ENCODE results near the gene OR13C9. TPM values are rescaled to one million over a fixed set of nuclear protein-coding genes. Genes with fewer than 3 reads are reported as not detected.
"Not testable (repeated sequence)": the region's sequence is repeated elsewhere in the genome, so short reads cannot be mapped to it uniquely, and the experiment has no call there.

Gene OR13C9
- total RNA-seq, 2 donors from 2014 or later: not detected

DNA sequence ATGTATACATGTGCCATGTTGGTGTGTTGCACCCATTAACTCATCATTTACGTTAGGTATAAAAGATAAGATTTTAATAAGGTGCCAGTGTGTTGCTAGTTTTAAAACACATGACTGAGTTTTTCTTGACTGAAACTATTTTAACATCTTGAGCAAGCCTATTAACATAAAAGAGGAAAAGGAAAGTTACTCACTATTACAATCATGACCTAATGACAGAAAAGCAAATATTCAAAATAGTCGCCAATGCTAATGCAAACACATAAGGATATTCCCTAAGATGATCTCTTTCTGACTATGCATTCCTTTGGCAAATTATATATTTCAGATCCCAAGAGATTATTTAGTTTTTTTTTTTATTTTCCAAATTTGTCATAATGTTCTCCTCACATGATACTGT, 6.8 kb downstream of the OR13C9 start:
- H3K9me3 ChIP-seq: no peaks in the 10 kb centered on the region
- intact Hi-C loops (cut with DNase I): no loop called here
- no peak overlapping the region for H3K27ac ChIP-seq
- H3K4me1 ChIP-seq: no peaks in the 10 kb centered on the region
- no peaks in the 10 kb centered on the region for H3K27me3 ChIP-seq
- no peak overlapping the region for H3K9ac ChIP-seq (ENCODE audit: low read depth in 2 of 2, low read length in 2 of 2)
- H3K36me3 ChIP-seq: no peaks in the 10 kb centered on the region
- DNase-seq: no peak
- no peak for TF ChIP-seq CTCF (IDR thresholded peaks at IDR 0.05)
- no peak overlapping the region for H3K4me3 ChIP-seq

GRCh38 chr9:104608336-104608735, 9.7 kb downstream of the OR13C9 start:
- H3K27ac ChIP-seq: no peak overlapping the region
- no peak for TF ChIP-seq CTCF (IDR thresholded peaks at IDR 0.05)
- H3K9me3 ChIP-seq: no peaks in the 10 kb centered on the region
- H3K9ac ChIP-seq (ENCODE audit: low read depth in 2 of 2, low read length in 2 of 2): no peak overlapping the region
- H3K36me3 ChIP-seq: no peaks in the 10 kb centered on the region
- H3K27me3 ChIP-seq: no peaks in the 10 kb centered on the region
- no peak for DNase-seq
- no peak overlapping the region for H3K4me3 ChIP-seq
- intact Hi-C loops (cut with DNase I): no loop called here
- H3K4me1 ChIP-seq: no peaks in the 10 kb centered on the region

DNA sequence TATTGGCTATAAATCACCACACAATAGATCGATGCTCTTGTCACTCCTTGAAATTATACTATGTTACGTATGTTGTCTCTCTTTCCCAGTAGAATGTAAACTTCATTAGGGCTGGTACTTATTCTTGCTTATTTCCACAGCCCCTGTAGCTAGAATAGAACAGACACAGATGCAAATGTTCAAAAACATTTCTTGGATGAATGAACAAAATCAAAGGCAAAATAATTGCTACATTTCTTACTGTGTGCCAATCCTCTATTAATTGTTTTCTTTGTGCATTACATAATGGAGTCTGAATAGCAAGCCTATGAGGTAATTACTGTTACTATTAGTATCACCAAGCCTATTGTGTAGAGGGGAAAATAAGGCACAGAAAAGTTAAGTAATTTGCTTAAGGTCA, 11.9 kb downstream of the OR13C9 start:
- no peak overlapping the region for H3K27ac ChIP-seq

DNA sequence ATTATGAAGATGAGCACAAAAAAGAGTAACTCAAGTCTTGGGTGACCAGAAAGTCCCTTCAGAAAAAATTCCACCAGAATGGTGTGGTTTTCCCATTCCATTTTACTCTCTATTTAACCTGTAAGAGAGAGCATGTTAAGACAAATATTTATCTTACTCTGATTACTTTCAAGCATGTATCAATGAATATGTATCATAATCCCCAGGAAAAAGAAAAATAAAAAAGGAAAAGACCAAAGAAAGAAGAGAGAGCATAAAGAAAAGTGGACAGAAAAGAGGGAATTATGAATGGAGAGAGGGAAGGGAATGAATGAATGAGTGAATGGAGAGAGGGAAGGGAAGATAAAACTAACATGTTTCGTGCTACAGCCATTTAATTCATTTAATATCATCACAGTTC, 12.5 kb downstream of the OR13C9 start, which contains the start of gene OR13C2:
Gene OR13C2, minus strand, starts transcription at position 101 of the 400 bp plus-strand sequence. Its CDS starts 0 bp downstream, at position 101.
- intact Hi-C loops (cut with DNase I); H3K27me3 ChIP-seq; H3K9me3 ChIP-seq; H3K27ac ChIP-seq; DNase-seq; H3K9ac ChIP-seq (ENCODE audit: low read depth in 2 of 2, low read length in 2 of 2); H3K4me1 ChIP-seq; H3K4me3 ChIP-seq; H3K36me3 ChIP-seq: not testable (repeated sequence)

More for the DNA sequence above, 11.9 kb downstream of the OR13C9 start:
- Histone ChIP-seq H3K27me3 (no peaks in the 10 kb centered on the region), H3K4me3 (no peak overlapping the region), H3K36me3 (no peaks in the 10 kb centered on the region), H3K4me1 (no peaks in the 10 kb centered on the region), H3K9me3 (no peaks in the 10 kb centered on the region), H3K9ac (ENCODE audit: low read depth in 2 of 2, low read length in 2 of 2) (no peak overlapping the region)
- no peak for DNase-seq
- no peak for TF ChIP-seq CTCF (IDR thresholded peaks at IDR 0.05)
- intact Hi-C loops (cut with DNase I): no loop called here

DNA sequence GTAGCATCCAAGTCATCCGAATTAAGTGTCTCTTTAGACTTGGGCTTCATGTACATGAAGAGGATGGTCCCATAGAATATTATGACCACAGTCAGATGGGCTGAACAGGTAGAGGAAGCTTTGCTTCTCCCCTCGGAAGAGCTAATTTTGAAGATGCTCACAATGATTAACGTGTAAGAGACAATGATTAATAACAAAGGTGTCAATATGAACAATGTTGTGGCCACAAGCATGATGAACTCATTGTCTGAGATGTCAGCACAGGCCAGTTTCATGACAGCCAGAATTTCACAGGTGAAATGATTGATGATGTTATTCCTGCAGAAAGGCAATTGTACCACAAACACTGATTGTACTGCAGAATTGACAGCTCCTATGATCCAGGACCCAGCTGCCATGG, 13.2 kb downstream of the OR13C9 start:
- DNase-seq: no peak
- no peaks in the 10 kb centered on the region for H3K36me3 ChIP-seq
- no peak overlapping the region for H3K9ac ChIP-seq (ENCODE audit: low read depth in 2 of 2, low read length in 2 of 2)
- no peaks in the 10 kb centered on the region for H3K27me3 ChIP-seq
- no peak overlapping the region for H3K4me3 ChIP-seq
- H3K4me1 ChIP-seq: no peaks in the 10 kb centered on the region
- intact Hi-C loops (cut with DNase I): no loop called here
- H3K9me3 ChIP-seq: no peaks in the 10 kb centered on the region
- no peak for TF ChIP-seq CTCF (IDR thresholded peaks at IDR 0.05)
- no peak overlapping the region for H3K27ac ChIP-seq

GRCh38 chr9:104599313-104599712, 18.7 kb downstream of the OR13C9 start, which contains the start of gene OR13C5:
Gene OR13C5 (minus strand): TSS chr9:104599413. CDS start chr9:104599413, 0 bp downstream.
- not testable (repeated sequence) for DNase-seq

GRCh38 chr9:104598749-104599148, 19.3 kb downstream of the OR13C9 start:
- DNase-seq; H3K27ac ChIP-seq; H3K4me1 ChIP-seq; H3K9ac ChIP-seq (ENCODE audit: low read depth in 2 of 2, low read length in 2 of 2); H3K4me3 ChIP-seq; H3K27me3 ChIP-seq; intact Hi-C loops (cut with DNase I); H3K36me3 ChIP-seq; H3K9me3 ChIP-seq: not testable (repeated sequence)

More at GRCh38 chr9:104599313-104599712, 18.7 kb downstream of the OR13C9 start, which contains the start of gene OR13C5:
- H3K36me3 ChIP-seq; H3K4me1 ChIP-seq; H3K27ac ChIP-seq; H3K4me3 ChIP-seq; H3K9me3 ChIP-seq; H3K27me3 ChIP-seq; H3K9ac ChIP-seq (ENCODE audit: low read depth in 2 of 2, low read length in 2 of 2); intact Hi-C loops (cut with DNase I): not testable (repeated sequence)
